ENCODE data around the gene KLHDC8A. TPM values are rescaled to one million over a fixed set of nuclear protein-coding genes. Genes with fewer than 3 reads are reported as not detected.

KLHDC8A gene
- total and polyA plus RNA-seq, 2 of the 13 experiments (the other 11 are each of a cell fraction or from before 2014, with no cell fraction given), result not detected

DNA sequence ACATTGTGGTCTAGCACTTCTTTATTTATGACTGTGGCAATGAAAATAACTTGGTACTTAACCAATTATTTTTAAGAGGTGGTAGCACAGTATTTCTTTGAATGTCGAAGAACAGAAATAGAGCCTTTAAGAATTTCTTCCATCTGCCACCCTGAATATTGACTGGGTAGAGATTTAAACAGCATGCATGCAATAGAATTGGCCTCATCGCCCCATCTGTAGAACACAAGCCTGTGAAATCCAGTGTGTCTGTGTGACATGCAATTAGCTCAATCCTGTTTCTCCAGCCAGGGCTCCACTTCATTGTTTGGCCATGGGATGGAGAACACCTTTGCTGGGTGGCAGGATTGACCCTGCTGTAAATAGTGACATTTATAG is 17.1 kb upstream of the KLHDC8A start:
- H3K9me3 ChIP-seq (ENCODE audit: low read length), result no peaks in the 10 kb centered on the region

More for the DNA sequence above, 17.1 kb upstream of the KLHDC8A start:
- ChIA-PET POLR2A (no interaction called here), CTCF (ENCODE audit: low intra/inter-chr PET ratio, low total read pairs) (no interaction called here)
- 4% methylated on average over 2 of the region's 2 CpGs for WGBS (ENCODE audit: low lambda C conversion rate)
- ATAC-seq (no peak), FAIRE-seq (no peak), DNase-seq (ENCODE audit: low spot score) (no peak)
- no TSS peak for BruUV-seq (replicated peaks)
- Histone ChIP-seq H3K27ac (ENCODE audit: extremely low read length, insufficient read depth, low read length) (no peak overlapping the region), H3K4me3 (replicated peaks in 1 of 3; ENCODE audit: insufficient read depth in 1 of 3, low read depth in 2 of 3, low read length in 3 of 3) (no peak overlapping the region), H3K9ac (ENCODE audit: insufficient read depth, low read depth, low read length) (no peak overlapping the region), H2AFZ (ENCODE audit: low read length) (no peak overlapping the region), H3K27me3 (ENCODE audit: control insufficient read depth in 1 of 2, insufficient read depth in 2 of 2, low read length in 2 of 2) (peaks cover 1 to 42% of the 10 kb centered on the region in 2 experiments), H3K36me3 (replicated peaks in 1 of 2; ENCODE audit: control insufficient read depth in 1 of 2, insufficient read depth in 2 of 2, low read length in 2 of 2) (no peaks in the 10 kb centered on the region), H4K20me1 (ENCODE audit: insufficient read depth, low read length) (no peaks in the 10 kb centered on the region), H3K4me2 (ENCODE audit: low read depth, low read length) (no peak overlapping the region), H3K79me2 (ENCODE audit: insufficient read depth, low read length) (no peaks in the 10 kb centered on the region), H3K4me1 (ENCODE audit: insufficient read depth, low read length) (peaks cover 5% of the 10 kb centered on the region; the same call in 1 of the 2 replicates)
- no peak for TF ChIP-seq MBNL3 (CRISPR knock-in tag; conservative IDR thresholded peaks at IDR 0.05)
- TF ChIP-seq ZNF780A (CRISPR knock-in tag; IDR thresholded peaks at IDR 0.05), result no peak
- no peak for TF ChIP-seq CBX2 (IDR thresholded peaks at IDR 0.05; ENCODE audit: low read depth, low read length)
- no peak for TF ChIP-seq CBX2 (CRISPR knock-in tag; IDR thresholded peaks at IDR 0.05; ENCODE audit: low read depth)
- no peak for TF ChIP-seq RFXAP (CRISPR knock-in tag; IDR thresholded peaks at IDR 0.05; ENCODE audit: borderline replicate concordance)
- TF ChIP-seq, protein P1, sequence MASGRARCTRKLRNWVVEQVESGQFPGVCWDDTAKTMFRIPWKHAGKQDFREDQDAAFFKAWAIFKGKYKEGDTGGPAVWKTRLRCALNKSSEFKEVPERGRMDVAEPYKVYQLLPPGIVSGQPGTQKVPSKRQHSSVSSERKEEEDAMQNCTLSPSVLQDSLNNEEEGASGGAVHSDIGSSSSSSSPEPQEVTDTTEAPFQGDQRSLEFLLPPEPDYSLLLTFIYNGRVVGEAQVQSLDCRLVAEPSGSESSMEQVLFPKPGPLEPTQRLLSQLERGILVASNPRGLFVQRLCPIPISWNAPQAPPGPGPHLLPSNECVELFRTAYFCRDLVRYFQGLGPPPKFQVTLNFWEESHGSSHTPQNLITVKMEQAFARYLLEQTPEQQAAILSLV (CRISPR knock-in tag; IDR thresholded peaks at IDR 0.05; ENCODE audit: borderline replicate concordance), result no peak
- TF ChIP-seq FOXA3 (CRISPR knock-in tag; IDR thresholded peaks at IDR 0.05), result no peak
- no peak for TF ChIP-seq HDAC2 (CRISPR knock-in tag; IDR thresholded peaks at IDR 0.05)
- TF ChIP-seq ZNF230 (CRISPR knock-in tag; IDR thresholded peaks at IDR 0.05), result no peak
- no peak for TF ChIP-seq ZFP36 (IDR thresholded peaks at IDR 0.05; ENCODE audit: borderline replicate concordance, low read depth, low read length, partially characterized antibody)
- no peak for TF ChIP-seq ZNF430 (CRISPR knock-in tag; IDR thresholded peaks at IDR 0.05)
- no peak for TF ChIP-seq ZBTB44 (CRISPR knock-in tag; IDR thresholded peaks at IDR 0.05)
- TF ChIP-seq HNRNPLL (IDR thresholded peaks at IDR 0.05; ENCODE audit: low read depth, low read length, poor library complexity, severe bottlenecking), result no peak
- TF ChIP-seq ZMAT3 (CRISPR knock-in tag; conservative IDR thresholded peaks at IDR 0.05), result no peak
- no peak for TF ChIP-seq ZEB1 (IDR thresholded peaks at IDR 0.05; ENCODE audit: insufficient replicate concordance, low read depth)
- TF ChIP-seq, protein P2, sequence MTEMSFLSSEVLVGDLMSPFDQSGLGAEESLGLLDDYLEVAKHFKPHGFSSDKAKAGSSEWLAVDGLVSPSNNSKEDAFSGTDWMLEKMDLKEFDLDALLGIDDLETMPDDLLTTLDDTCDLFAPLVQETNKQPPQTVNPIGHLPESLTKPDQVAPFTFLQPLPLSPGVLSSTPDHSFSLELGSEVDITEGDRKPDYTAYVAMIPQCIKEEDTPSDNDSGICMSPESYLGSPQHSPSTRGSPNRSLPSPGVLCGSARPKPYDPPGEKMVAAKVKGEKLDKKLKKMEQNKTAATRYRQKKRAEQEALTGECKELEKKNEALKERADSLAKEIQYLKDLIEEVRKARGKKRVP (CRISPR knock-in tag; IDR thresholded peaks at IDR 0.05), result no peak
- TF ChIP-seq FOSL1 (CRISPR knock-in tag; IDR thresholded peaks at IDR 0.05; ENCODE audit: borderline replicate concordance), result no peak
- no peak for TF ChIP-seq ZNF317 (CRISPR knock-in tag; IDR thresholded peaks at IDR 0.05)
- in situ Hi-C loops (cut with HindIII; ENCODE audit: extremely low pct_ligation_motif_present, low pct_unique_long_range_greater_than_20kb) (no loop called here), intact Hi-C loops (cut with micrococcal nuclease; ENCODE audit: unreplicated experiment) (no loop called here)

Data from HepG2 (cell line).